GM19324 (cell line): ENCODE results near the gene DGAT2.

Experiments
- ATAC-seq: cut with Tn5 transposase; IDR thresholded peaks from one replicate; pipeline ENCODE4 v1.9.1; 2021; ENCODE audit warnings: mild to moderate bottlenecking, moderate library complexity; ENCODE audit not compliant: unreplicated experiment, low FRiP score

Gene DGAT2

GRCh38 chr11:75797116-75797515, 28.5 kb downstream of the DGAT2 start:
- no peak for ATAC-seq

GRCh38 chr11:75797792-75798191, 29.2 kb downstream of the DGAT2 start:
- ATAC-seq: no peak

GRCh38 chr11:75800136-75800675, 31.6 kb downstream of the DGAT2 start:
- ATAC-seq: no peak

GRCh38 chr11:75800728-75801361, 32.3 kb downstream of the DGAT2 start:
- no peak for ATAC-seq

- ATAC-seq: peak; percentile 35
Measured at GRCh38 chr11:75801362-75802020, 32.9 kb downstream of the DGAT2 start.

GRCh38 chr11:75802021-75802912, 33.7 kb downstream of the DGAT2 start:
- ATAC-seq: no peak

- ATAC-seq: peak; percentile 56
Measured at GRCh38 chr11:75802913-75803820, 34.6 kb downstream of the DGAT2 start.

- ATAC-seq: no peak
Measured at GRCh38 chr11:75809111-75809510, 40.5 kb downstream of the DGAT2 start.

- ATAC-seq: no peak
Measured at GRCh38 chr11:75809991-75810390, 41.4 kb downstream of the DGAT2 start.

GRCh38 chr11:75810637-75811390, 42.2 kb downstream of the DGAT2 start:
- no peak for ATAC-seq

GRCh38 chr11:75811485-75811884, 42.9 kb downstream of the DGAT2 start:
- ATAC-seq: no peak

- ATAC-seq: no peak
Measured at GRCh38 chr11:75812542-75813040, 44.0 kb downstream of the DGAT2 start.

- no peak for ATAC-seq
Measured at GRCh38 chr11:75813124-75813523, 44.5 kb downstream of the DGAT2 start.

GRCh38 chr11:75813622-75814039, 45.1 kb downstream of the DGAT2 start:
- no peak for ATAC-seq

GRCh38 chr11:75814363-75814676, 45.7 kb downstream of the DGAT2 start:
- peak; percentile 26 for ATAC-seq

GRCh38 chr11:75814677-75815344, 46.2 kb downstream of the DGAT2 start, which contains the start of gene UVRAG:
Gene UVRAG (plus strand): TSS chr11:75815210. CDS start chr11:75815408, 198 bp downstream.
- ATAC-seq: peak; percentile 83

- peak; percentile 30 for ATAC-seq
Measured at GRCh38 chr11:75815345-75816168, 47.0 kb downstream of the DGAT2 start.
